ENCODE data around the gene LYL1. TPM values are rescaled to one million over a fixed set of nuclear protein-coding genes. Genes with fewer than 3 reads are reported as not detected.
A peak's percentile ranks its signal among the peaks of the same experiment; 100 is the strongest.

LYL1 gene
- total and polyA plus RNA-seq, 12 donors, result 0.38 to 22.5 (median 9.2) TPM

DNA sequence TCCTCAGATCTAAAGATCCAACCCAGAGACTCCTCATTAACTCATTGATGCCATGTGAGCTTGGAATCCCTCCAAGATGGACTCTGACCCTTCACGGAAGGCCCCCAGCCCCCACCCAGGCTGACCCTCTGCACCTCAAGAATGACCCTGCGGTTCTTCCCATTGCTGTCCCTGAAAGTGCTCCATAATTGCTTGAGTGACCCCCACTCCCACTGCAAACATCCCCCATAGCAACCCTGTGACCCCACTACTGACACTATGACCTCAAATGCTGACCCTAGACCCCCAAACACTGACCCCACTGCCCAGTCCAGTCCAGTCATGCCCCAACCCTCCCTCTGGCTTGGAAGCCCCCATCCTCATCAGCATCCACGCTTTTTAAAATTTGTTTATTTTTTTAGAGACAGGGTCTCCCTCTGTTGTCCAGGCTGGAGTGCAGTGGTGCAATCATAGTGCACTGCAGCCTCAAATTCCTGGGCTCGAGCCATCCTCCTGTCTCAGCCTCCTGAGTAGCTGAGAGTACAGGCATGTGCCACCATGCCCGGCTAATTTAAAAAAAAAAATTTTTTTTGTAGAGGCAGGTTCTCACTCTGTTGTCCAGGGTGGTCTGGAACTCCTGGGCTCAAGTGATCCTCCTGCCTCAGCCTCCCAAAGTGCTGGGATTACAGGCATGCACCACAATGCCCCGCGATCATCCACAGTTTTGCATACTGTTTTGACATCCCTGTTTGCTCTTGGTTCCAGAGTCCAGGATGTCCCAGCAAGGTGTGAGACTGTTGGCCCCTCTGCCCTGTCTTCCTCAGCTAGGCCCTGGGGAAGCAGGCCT, 855 bp downstream of the LYL1 start:
- WGBS, 4 donors, result 54 to 88% (median 77%) methylated on average over 5 to 7 of the region's 7 CpGs

DNA sequence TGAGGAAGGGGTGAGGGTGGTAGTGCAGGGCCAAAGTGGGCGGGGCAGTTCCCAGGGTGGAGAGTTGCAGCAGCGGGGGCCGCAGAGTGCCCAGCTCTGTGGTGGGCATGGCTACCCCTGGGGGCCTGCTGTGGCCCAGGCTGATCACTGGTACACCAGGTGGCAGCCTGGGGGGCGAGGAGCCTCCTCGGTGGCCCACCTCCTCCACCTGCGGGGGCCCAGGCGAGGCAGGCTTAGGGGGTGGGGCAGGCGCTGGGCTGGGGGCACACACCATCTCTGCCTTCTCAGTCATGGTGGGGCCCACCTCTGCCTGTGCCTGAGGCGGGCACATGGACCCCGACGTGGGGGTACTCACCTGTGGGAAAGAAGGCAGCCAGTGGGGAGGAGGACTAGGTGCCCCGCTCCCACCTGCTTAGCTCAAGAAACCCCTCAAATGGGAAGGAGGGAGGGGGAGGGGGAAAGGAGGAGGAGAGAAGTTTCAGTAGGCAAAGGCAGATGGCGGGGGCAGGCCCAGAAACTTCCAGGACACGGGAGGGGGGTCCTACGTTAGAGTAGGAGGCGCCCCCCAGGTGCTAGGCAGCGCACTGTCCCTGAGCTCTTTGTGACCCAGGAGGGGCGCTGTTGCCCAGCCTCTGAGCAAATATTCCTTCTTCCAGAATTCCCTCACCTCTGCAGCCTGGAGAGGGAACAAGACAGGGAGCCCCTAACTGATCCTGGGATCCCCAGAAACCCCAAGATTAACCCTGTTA, 1.6 kb downstream of the LYL1 start:
- intact Hi-C loops (cut with DNase I), result no loop called here
- 51 to 62% (median 58%) methylated on average over 5 to 18 of the region's 18 CpGs for WGBS, 4 donors
- Histone ChIP-seq H3K36me3 (replicated peaks in 1 of 2) (no peaks in the 10 kb centered on the region), H3K9me3 (replicated peaks in 1 of 3) (no peaks in the 10 kb centered on the region), H3K4me1 (replicated peaks in 1 of 2) (peaks cover 19 to 31% of the 10 kb centered on the region in 2 donors), H3K4me3 (peak overlapping the region in 1 of 4 donors; percentile 53), H3K27ac (peak overlapping the region in 1 of 5 donors; percentile 93), H3K27me3 (peaks cover 8% of the 10 kb centered on the region)
- TF ChIP-seq POLR2A (IDR thresholded peaks at IDR 0.05), result no peak
- peak in 2 of 6 experiments; percentile 10 to 12 for TF ChIP-seq CTCF (IDR thresholded peaks at IDR 0.05)
- DNase-seq, result peak in 1 of 7 donors; percentile 24

More for the DNA sequence above, 855 bp downstream of the LYL1 start:
- TF ChIP-seq POLR2A (IDR thresholded peaks at IDR 0.05) (no peak), CTCF (IDR thresholded peaks at IDR 0.05) (peak in 1 of 6 experiments; percentile 3)
- intact Hi-C loops (cut with DNase I), result no loop called here
- H3K9me3 ChIP-seq (replicated peaks in 1 of 3), result no peaks in the 10 kb centered on the region
- H3K27ac ChIP-seq, result peak overlapping the region in 4 of 5 donors; percentile 51 to 93 (median 62)
- DNase-seq, result no peak
- peak overlapping the region in 2 of 4 donors; percentile 27 to 53 for H3K4me3 ChIP-seq
- peaks cover 4% of the 10 kb centered on the region for H3K27me3 ChIP-seq
- peaks cover 19 to 31% of the 10 kb centered on the region in 2 donors for H3K4me1 ChIP-seq (replicated peaks in 1 of 2)
- no peaks in the 10 kb centered on the region for H3K36me3 ChIP-seq (replicated peaks in 1 of 2)

GRCh38 chr19:13100031-13100588, 2.5 kb downstream of the LYL1 start:
- intact Hi-C loops (cut with DNase I), result no loop called here
- Histone ChIP-seq H3K36me3 (replicated peaks in 1 of 2) (no peaks in the 10 kb centered on the region), H3K27me3 (peaks cover 8% of the 10 kb centered on the region), H3K4me1 (replicated peaks in 1 of 2) (peaks cover 19 to 35% of the 10 kb centered on the region in 2 donors), H3K9me3 (replicated peaks in 1 of 3) (no peaks in the 10 kb centered on the region), H3K4me3 (peak overlapping the region in 1 of 4 donors; percentile 48), H3K27ac (peak overlapping the region in 4 of 5 donors; percentile 37 to 93 (median 70))
- no peak for TF ChIP-seq CTCF (IDR thresholded peaks at IDR 0.05)
- DNase-seq, result no peak
- 67 to 74% (median 73%) methylated on average over 5 to 12 of the region's 12 CpGs for WGBS, 4 donors

All from adrenal gland (tissue), 12 donors.